NCI-H1694 treated with DMSO at 0.1 percent for 48 hours (cell line): ENCODE data around the gene POGK.
A peak's percentile ranks its signal among the peaks of the same experiment; 100 is the strongest.
"Not testable (repeated sequence)": the region's sequence is repeated elsewhere in the genome, so short reads cannot be mapped to it uniquely, and the experiment has no call there.

Experiments
- DNase-seq: peaks from one replicate; lab custom pipeline; 2025; lab: John Stamatoyannopoulos, UW

The POGK gene, protein sequence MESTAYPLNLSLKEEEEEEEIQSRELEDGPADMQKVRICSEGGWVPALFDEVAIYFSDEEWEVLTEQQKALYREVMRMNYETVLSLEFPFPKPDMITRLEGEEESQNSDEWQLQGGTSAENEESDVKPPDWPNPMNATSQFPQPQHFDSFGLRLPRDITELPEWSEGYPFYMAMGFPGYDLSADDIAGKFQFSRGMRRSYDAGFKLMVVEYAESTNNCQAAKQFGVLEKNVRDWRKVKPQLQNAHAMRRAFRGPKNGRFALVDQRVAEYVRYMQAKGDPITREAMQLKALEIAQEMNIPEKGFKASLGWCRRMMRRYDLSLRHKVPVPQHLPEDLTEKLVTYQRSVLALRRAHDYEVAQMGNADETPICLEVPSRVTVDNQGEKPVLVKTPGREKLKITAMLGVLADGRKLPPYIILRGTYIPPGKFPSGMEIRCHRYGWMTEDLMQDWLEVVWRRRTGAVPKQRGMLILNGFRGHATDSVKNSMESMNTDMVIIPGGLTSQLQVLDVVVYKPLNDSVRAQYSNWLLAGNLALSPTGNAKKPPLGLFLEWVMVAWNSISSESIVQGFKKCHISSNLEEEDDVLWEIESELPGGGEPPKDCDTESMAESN

GRCh38 chr1:166838766-166839599 lies at the start of gene POGK:
Gene POGK, plus strand, starts transcription at chr1:166839475. Its CDS starts 1,482 bp downstream, at chr1:166840957.
- DNase-seq, result peak; percentile 76

DNA sequence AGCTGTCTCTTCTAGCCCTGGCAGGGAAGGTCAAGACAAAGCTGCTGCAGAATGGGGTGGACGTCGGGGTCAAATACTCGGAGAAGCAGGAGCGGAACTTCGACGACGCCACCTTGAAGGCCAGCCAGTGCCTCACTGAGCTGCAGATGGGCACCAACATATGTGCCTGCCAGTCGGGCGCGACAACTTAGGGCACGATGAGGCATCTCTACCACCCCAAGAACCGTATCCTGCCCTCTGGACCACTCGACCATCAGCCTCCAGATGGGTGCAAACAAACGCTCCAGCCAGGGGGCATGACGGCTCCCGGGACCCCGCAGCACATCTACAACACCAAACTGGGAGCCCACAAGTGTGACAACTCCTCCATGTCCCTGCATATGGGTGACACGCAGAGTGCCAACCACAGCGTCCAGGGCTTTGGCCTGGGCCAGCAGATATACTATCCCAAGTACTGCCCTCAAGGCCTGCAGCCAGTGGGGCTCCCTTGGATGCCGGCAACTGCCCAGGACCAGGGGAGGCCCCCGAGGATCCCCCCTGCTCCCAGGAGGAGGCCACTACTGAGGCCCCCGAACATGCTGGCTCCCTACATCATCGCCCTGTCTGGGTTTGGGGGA lies 42.5 kb upstream of the POGK start:
- no peak for DNase-seq

DNA sequence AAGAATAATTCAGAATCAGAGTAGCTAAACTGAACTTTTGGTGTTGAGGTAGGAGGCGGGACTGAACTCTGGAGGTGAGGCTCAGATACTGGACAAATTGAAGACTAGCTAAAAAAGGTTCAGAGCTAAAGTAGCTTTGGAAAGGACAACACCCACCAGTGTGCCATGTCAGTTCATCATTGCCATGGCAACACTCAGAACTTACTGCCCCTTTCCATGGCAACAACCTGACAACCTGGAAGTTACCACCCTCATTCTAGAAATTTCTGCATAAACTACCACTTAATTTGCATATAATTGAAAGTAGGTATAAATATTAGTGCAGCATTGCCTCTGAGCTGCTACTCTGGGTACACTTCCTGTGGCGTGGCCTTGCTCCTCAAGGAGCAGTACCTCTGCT lies 30.3 kb upstream of the POGK start:
- no peak for DNase-seq

DNA sequence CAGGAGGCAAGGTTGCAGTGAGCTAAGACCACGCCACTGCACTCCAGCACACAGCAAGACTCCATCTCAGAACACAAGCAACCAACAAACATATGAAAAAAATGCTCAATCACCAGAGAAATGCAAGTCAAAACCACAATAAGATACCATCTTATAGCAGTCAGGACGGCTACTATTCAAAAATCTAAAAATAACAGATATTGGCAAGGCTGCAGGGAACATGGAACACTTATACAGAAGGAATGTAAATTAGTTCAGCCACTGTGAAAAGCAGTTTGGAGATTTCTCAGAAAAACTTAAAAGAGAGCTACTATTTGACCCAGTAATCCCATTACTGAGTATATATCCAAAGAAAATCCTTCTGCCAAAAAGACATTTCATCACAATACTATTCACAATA lies 27.6 kb upstream of the POGK start:
- DNase-seq, result no peak

GRCh38 chr1:166813508-166814223 lies 25.6 kb upstream of the POGK start:
- peak; percentile 14 for DNase-seq

GRCh38 chr1:166814611-166815010 lies 24.7 kb upstream of the POGK start:
- DNase-seq, result no peak

- DNase-seq, result no peak
Measured at GRCh38 chr1:166819974-166820373, 19.3 kb upstream of the POGK start.

- no peak for DNase-seq
Measured at GRCh38 chr1:166822385-166822784, 16.9 kb upstream of the POGK start.

DNA sequence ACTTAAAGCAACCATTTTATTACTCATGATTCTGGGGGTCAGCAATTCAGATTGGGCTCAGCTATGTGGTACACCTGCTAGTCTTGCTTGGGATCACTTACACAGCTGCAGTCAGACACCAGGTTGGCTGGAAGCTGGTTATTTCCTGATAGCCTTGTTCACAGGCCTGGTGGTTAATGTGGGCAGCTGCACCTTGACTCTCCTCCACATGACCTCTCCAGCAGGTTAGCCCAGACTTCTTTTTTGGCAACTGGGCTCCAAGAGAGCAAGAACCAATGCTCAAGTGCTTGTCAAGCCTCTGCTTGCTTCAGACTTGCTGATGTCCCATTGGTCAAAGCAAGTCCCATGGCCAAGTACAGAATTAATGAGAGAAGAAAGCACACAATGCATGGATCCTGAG lies 11.8 kb upstream of the POGK start:
- DNase-seq, result no peak

DNA sequence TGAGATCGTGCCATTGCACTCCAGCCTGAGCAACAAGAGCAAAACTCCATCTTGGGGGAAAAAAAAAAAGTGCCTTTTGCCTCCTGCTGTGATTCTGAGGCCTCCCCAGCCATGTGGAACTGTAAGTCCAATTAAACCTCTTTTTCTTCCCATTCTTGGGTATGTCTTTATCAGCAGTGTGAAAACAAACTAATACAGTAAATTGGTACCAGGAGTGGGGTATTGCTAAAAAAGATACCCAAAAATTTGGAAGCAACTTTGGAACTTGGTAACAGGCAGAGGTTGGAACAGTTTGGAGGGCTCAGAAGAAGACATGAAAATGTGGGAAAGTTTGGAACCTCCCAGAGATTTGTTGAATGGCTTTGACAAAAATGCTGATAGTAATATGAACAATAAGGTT lies 9.5 kb upstream of the POGK start:
- DNase-seq, result not testable (repeated sequence)

DNA sequence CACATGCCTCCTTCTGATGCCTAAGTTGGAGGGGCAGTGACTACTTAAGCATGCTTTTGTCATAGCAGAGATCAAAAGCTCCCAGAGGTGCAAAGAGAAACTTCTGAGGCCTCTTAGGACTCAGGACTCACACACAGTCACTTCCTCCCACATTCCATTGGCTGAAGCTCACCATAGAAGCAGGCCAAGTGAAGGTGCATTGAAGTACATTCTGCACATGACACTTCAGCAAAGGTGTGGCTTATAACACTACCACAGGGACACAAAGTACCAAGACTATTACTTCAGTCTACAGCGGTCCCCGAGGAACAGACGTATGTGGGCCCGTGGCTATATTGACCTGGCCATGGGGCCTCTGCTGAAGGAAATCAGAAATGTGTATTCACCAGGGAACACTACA lies 2.5 kb upstream of the POGK start:
- no peak for DNase-seq

- DNase-seq, result peak; percentile 25
Measured at GRCh38 chr1:166839600-166840308, 479 bp downstream of the POGK start.

DNA sequence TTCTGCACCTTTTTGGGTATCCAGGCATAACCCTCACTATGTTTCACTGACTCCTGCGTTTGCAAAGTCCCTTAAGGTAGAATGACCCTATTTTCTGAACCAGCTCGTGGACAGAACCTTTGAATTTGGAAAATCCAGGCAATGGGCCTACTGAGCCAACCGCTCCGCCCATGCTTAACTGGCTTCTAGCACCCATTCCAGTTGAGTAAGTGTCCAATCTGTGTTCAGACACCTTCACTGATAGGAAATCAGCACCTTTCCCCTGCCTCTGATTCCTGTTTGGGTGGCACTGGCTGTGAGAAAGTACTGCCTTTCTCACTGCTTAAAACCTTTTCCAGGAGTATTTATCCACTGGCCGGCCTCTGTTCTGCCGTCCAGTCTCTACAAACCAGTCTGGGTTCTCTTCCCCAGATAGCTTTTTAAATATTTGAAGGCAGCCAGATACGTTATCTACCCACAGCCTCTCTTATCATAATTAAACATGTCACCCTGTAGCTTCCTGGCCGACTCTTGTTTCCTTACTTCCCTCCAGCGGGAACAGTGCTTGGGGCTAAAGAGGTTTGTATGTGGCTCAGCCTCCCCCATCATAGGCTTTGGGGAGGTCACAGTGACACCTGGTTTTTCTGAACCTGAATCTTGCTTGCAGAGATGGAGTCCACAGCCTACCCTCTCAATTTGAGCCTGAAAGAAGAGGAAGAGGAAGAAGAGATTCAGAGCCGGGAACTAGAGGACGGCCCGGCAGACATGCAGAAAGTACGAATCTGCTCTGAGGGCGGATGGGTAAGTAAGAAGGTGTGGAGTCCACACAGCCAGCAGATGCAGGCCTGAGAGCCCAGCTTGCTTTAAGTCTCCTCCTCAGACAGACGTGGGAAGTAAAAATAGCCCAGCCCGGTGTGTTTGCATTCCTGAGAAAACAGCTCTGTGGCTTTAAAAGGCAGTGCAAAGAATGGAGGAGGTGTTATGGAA lies 1.3 kb downstream of the POGK start:
- no peak for DNase-seq

- no peak for DNase-seq
Measured at GRCh38 chr1:166843322-166843721, 4.0 kb downstream of the POGK start.

DNA sequence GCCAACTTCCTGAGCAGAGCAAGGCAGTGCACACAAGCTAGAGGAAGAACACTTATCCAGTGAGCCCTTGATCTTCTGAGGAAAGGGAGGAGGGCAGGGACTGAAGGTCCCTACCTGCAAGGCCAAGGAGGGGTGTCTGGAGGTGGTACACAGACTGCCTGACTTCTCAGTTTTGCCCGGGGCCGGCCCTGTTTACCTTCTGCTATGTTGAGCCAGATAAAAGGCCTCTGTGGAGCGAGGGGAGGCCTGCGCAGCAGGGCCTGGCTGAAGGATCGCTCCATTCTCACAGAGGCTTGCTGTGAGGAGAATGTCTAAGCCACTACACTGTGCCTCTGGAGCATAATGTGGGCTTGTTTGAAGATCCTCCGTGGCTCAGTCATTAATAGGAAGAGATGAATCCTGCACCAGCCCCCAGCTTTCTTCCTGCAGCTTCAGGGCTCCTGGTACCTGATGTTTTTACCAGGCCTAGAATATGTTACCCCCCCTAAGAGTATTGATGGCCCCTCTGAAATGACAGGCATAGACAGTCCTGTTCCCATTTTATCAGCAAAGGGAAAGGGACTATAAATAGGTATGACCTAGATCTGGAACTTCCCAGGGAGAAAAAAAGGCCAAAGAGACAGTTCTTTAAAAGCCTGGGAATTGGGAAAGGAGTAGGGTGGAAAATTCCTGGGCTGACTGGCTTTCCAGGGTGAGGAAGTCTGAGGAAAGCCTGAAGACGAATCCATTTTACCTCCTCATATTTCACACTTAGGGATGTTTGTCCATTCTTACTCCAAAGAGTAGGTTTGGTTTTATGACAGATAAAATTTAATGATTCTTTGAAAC lies 4.7 kb downstream of the POGK start:
- DNase-seq, result no peak

DNA sequence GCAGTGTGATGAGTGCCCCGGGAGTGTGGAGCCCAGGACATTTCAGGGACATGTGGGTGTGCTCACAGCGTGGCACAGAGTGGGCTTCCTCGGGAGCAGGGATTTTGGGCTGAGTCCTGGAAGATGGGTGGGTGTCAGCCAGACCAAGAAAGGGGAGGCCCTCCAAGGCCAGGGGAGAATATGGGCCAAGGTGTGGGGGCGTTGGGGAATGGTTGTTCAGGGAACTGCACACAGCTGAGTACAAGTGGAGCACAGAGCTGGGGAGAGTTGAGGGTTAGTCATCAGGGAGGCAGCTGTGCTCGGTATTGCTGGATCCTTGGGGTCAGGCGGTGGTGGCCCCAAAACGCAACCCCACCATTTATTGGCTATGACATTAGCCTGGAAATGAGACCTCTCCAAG lies 5.5 kb downstream of the POGK start:
- DNase-seq, result no peak

DNA sequence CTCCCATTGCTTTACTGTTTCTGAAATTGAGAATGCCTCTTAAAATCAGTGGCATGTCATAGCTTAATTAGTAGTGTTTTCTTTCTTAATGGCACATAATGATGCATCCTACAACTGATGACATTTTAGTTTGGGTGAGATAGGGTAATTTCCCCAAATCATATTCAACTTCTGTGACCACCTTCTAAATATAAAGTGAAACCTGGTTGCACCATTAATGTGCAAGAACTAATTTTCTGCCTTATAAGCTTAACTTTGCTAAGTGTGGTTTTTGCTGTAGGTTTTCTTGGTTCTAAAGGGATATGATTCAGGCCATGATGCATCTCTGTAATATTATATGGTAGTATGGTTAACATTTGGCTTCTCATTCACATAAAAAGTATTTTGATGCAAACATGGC lies 8.9 kb downstream of the POGK start:
- DNase-seq, result no peak

- no peak for DNase-seq
Measured at GRCh38 chr1:166849135-166849534, 9.9 kb downstream of the POGK start.

DNA sequence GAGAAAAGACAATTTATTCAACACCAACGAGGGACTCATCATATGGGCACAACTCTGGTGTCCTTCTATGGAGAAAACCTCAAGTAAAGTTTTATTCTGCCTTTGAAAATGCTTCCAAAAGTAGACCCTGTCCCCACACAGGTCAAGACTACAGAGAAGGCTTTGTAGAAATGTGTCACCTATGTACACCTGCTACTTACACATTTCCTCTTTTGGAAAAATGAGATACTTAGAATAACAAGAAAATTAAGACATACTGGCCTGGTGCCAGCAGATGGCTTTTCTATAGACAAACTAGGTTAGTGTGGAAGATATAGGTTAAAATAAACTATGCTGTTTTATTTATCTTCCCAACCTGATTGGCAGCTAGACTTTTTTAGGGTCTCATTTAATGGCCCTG lies 13.6 kb downstream of the POGK start:
- no peak for DNase-seq
